Left renal cortex interstitium (tissue), 4 donors: ENCODE data around the gene PPP1R17. TPM values are rescaled to one million over a fixed set of nuclear protein-coding genes. Genes with fewer than 3 reads are reported as not detected.

Experiments used
- DNase-seq, 4 donors: peaks; one replicate each; pipeline ENCODE4 v3.0.0-alpha.2; 2013; ENCODE audit warnings: low read depth in 4 of 4, low spot score in 2 of 4, missing footprints in 1 of 4
- polyA plus RNA-seq, 4 donors: library from polyadenylated mRNA; unstranded; fragments of 120-200 nt; gene quantifications; one replicate each; pipeline ENCODE4 v1.2.1, GENCODE V29; 2013; ENCODE audit not compliant: insufficient read length in 4 of 4

PPP1R17 gene
- polyA plus RNA-seq, 4 donors, result not detected

DNA sequence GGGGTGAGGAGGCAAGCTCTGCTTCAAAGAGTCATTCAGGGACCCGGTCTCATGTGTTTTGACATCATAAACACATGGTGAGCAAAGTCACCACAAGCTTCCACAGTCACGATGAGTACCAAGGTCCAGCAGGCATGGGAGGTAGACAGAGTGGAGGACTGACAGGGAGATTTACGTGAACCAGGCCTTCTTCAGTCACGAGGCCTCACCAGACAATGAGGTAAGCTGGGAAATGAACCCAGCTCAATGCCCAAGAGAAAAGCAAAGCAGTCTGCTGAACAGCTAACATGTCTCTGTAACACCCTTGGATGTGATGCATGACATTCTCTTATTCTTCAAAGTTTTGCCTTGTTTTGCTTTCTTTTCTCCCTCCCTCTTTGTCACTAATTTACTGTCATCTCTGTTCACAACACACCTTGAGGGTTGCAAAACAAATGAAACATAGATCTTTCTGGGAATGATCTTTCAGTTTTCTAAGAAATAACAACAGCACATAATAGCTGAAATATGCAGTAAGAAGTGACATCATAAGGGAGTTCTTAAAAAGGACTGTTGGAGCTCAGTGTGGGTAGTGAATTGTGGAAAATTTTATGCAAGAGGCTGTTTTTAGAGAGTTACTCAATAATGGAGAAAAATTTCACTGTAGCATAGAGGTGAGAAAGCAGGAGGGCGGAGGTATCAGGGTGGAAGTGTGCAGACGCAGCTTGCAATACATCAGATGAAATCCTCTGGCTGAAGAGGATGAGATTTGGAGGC, 9.0 kb downstream of the PPP1R17 start:
- DNase-seq, result no peak

DNA sequence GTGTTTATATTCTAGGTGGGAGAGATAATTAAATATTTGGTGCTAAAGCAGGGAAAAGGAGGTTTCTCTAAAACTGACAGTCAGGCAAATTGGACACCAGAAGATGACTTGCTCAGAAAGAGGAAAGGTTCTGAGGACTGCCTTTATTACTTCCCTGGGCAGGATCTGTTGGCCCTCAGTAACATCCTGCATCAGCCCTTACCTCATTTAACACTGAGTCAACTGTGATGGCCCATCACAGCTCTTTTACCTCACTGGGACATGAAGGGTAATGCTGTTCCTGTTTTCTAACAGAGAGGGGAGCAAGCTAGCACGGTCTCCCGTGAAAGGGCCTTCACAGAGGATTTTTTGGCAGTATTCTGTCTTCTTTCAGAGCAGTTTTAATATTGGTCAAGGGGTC, 12.0 kb downstream of the PPP1R17 start:
- no peak for DNase-seq

DNA sequence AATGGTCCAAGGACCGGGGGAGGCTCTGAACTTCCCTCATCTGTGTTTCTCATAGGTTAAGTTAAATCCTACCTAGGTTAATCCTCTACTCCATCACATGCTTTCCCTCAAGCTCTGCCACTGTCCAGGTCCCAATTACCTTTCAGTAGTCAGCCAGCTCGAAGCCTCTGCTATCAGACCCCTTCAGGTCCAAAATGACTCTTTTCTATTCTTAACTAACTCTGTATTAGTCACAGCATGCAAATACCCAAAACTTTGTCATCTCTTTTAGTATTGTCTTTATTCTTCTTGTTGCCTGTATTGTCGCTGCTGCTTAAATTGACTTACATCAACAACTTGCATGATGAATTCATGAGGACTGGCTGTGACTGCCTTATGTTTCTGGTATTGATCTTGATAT, 15.3 kb downstream of the PPP1R17 start:
- DNase-seq, result no peak

DNA sequence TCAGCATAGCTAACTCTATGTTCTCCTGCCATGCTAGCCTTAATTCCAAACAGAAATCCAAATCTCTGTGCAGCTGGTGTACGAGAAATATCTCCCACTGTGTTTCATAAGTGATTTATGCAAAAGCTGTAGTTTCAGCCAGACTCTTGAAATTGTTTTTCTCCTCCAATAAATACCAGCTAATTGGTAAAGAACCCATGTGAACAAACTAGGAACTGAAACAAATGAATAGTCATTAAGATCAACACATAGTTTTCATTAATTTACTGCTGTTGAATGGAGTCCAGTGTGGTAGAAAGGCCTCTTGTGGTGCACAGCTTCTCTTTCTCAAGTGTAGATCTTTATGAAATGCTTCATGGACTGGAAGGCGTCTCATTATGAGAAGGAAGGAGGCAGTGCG, 18.4 kb downstream of the PPP1R17 start:
- no peak for DNase-seq

DNA sequence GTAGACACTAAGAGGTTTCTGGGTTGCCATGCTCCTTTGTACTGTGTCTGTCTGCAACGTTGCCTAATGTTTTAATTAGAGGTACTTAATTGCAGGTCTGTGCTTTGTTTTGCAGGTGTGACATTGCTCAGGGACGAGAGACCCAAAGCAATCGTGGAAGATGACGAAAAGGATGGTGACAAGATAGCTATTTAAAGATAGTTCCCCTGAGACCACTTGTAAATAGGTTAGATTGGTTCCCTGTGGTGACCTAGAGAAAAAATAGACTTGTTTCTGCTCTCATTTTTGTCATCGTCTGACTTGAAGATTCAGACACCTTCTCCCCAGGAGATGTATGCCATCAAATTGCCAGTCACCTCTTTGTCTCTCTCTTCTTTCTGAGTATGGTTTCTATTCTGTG, 20.1 kb downstream of the PPP1R17 start:
- DNase-seq, result no peak

DNA sequence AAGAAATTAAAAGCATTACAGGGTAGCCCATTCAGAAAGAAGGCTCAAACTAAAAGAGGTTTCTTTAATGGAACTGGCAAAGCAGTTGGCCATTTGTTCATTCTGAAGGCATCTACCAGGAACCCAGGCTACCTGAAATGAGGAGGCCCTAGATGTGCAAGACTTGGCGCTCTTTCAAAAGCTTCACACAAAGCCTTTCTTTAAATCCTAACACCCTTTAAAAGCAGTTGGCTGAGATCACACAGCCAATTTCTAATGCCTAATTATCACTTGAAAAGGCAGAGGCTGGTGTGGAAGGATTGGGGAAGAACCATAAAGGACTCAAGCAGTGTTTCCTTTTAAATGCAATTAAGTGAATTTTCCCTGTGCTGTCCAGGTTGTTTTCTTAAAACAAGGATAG, 23.2 kb downstream of the PPP1R17 start:
- no peak for DNase-seq

DNA sequence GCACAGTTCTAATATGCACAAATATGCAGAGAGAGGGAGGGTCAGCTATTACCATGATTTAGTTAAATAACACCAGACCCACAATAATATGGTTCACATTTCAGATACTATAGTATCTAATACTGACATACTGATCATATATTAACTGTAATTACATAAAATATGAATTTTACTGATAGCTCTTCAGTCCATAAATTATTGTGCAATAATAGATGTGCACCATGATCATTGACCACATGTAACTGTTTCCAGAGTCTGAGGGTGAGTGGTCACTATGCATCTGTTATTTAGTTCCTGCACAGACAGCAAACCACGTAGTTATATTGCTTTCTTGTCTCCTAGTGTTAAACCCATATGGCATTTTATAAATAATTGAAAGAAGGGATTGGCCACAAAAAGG, 29.3 kb downstream of the PPP1R17 start:
- DNase-seq, result no peak

DNA sequence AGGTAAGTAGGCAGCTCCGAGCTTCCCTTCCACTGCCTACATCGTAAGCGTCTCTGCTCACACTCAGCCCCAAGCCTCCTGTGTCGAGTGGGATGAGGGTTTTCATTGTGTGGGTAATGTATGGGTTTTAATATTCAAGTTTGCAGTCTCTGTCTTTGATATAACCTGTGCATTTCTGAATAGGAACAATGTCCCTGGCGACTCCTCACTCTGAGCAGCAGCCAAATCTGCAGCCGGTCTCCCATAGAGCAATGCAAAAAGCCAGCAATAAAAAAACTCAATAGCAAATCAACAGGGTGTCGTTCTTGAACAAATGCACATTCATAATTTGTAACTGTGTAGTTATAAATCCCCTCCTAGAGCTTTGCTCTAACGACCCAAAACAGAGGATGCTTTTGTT, 33.4 kb downstream of the PPP1R17 start:
- DNase-seq, result no peak

DNA sequence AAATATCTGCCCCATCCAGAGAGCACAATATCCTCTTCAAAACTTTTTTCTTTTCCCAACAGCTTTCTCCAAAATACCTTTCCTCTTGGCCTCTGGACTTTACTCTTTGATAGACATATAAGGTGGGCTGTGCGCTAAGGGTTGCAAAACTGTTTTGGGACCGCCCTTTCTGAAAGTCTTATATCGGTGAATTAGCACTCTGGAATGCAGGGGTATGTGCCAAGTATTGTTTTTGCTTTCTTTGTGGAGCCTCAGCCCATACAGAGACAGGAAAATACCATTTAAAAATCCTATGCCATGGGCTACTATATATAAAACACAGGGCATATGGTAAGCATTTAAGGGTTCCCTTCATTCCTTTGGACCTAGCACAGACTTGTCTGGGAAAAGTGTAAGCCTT, 37.7 kb downstream of the PPP1R17 start:
- DNase-seq, result no peak

DNA sequence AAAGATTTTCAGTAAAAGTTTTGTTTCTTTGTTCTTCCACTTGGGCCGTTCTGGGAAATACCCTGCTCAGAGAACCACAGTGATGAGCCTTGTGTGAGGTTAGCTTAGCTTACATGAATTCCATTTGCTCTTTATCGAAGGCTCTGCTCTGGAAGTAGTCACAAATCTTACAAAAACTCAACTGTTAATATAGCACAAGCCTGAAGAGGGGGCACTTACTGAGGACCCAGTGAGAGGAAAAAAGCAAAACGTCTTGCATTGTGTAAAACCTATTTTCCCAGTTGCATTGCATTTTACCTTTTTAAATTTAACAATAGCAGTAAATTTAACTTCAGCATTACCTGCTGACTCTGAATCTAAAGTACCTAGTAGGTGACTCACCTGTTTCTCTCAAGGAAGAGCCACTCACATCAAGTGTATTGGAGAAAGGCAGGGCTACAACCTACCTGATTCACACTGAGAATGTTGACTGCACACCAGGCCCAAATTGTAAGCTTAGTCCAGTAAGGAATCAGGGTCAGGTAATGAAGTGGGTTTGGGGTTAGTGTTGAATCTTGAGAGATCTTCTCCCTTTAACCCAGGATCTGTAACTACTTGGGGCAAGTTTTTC, 42.3 kb downstream of the PPP1R17 start:
- DNase-seq, result no peak

DNA sequence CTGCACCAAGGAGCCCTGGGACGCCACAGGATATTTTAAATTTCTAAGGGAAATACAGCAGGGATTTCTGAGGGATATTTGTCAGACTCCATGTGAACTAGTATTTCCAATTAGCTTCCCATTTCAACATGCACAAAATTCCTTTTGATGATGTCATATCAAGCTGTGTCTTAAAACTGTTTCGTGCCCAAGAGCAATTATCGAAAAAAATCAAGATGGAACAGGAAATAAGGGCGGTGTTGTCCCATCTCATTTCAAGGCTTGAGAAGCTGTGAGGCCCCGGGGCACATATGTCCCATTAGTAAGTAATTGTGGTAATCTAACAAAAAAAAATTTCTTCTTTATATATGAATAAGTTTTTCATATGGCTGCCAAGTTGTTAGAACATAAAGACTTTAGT, 47.4 kb downstream of the PPP1R17 start:
- no peak for DNase-seq

DNA sequence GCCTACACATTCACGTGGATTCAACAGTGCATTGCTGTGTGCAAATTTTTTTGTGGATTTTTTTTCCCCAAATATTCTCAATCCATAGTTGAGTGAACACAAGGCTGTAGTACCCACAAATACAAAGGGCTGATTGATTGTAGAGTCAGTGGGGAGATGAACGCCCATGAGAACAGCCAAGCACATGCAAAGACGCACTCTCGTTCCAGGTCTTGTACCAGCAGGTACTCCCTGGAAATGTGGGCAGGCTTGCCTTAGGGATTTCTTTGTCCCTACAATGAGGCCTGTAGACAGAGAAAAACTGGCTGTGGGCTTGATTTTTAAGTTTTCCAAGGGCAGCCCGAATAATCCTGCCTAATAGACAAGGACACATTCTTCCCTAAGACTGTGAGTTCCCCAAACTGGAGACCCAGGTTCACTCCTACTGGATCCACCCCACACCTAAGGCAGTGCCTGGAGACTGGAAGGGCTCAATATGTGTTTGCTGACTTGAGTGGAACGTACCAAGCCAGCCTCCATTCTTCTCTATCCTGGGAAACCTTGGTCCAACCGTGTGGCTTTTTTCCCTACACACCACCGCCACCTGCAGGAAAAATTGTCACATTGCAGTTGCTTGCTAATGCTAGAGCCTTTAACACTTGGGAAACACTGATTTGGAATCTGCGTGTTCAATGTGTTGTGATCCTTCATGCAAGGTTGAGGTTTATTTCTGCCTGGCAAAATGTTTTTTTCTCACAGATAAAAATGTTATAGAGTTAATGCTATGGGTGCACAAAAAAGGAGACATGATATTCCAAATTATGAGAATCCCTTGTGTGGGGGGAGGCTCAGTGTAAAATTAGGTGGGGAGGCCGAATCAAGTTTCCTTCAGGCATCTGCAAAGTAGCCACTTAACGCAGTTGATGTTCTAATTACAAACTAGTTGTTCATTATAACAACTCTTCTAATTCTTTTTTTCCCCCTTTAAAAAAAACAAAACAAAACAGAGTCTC, 49.3 kb downstream of the PPP1R17 start:
- peak; percentile 17 to 63 (median 36) for DNase-seq

DNA sequence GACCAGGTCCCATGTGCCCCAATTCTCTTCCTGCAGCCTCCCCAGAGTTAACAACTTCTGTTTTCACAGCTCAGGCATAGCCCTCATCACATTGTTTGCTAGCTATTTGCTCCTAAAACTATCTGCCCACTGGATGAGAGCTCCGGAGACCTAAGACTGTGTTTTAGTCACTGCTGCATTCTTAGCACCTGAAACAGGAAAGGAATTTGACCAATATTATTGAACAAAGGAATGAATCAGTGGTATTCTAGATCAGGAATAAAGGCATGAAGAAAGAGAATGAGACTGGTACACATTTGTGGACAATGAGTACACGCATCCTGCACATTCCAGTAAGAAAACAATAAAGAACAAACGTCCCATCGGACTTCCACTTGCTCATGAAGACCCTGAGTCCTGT, 54.8 kb downstream of the PPP1R17 start:
- DNase-seq, result no peak

DNA sequence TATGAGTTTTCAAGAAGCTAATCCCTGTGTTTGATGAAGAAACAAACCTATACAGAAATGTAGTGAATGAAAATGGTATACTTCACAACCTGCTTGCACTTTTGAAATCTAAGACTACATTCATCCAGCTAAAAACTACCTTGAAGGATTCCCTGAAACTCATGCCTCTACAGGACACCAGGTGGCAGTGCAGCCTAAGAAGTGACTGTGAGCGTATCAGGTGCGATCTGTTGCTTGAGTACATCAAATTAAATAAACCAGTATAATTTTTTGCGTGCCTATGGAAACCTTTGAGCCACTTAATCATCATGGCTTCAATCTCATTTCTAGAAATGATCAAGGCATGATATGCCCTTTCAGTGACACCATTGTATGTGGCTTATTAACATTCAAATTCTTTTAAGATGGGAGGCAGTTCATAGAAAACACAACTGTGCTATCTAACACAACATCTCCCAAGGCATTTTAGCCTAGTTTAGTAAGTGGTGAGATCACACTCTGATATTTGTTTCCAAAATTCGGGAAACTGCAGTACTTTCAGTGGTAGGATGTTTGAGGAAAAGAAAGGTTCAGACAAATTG, 57.4 kb downstream of the PPP1R17 start:
- DNase-seq, result peak; percentile 19 to 65 (median 30)

DNA sequence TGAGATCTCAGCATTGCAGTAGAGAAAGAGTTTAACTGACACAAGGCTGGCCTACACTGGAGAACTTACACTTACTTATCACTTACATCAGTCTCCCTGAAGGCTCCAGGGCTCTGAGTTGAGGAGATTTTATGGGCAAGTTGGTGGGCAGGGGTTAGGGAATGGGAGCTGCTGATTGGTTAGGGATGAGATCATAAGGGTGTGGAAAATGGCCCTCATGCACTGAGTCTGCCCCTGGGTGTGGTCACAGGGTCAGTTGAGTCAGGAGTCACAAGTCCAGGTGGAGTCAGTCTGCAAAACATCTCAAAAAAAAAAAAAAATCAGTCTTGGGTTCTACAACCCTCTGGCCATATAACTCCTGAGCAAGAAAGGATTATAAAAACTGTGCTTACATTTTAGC, 60.5 kb downstream of the PPP1R17 start:
- DNase-seq, result no peak

DNA sequence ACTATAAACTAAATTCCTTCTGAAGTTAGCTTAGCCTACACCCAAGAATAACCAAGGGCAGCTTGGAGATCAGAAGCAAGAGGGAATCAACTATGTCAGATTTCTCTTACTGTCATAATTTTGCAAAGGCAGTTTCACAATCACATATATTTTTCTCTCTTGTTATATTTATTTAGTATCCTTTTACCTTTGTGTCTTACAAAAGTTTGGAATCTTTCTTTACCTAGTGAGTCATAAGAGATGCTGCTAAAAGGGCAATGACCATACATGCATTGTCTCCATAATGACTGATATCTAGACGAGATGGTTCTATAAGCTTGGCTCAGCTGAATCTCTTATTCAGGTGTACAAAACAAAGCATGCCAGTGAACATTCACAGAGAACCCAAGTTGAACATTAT, 61.1 kb downstream of the PPP1R17 start:
- no peak for DNase-seq

DNA sequence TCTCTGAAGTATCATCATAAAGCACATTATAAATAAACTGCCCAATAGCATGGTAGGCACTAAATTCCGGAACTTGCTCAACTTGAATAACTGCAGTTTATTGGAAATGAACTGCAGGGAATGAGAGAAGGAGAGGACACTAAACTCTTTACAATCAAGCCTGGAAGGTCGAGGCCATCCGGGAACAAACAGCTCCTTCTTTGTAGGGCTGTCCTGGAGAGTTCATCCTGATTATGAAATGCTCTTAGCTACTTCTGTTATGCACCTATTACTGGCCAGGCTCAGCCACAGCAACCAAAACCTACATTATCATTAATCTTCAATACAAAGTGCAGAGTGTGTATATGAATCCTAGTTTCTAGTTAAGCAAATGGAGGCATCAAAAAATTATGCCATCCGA, 64.7 kb downstream of the PPP1R17 start:
- no peak for DNase-seq
